Measurements from ENCODE around the gene STMN3.

DNA sequence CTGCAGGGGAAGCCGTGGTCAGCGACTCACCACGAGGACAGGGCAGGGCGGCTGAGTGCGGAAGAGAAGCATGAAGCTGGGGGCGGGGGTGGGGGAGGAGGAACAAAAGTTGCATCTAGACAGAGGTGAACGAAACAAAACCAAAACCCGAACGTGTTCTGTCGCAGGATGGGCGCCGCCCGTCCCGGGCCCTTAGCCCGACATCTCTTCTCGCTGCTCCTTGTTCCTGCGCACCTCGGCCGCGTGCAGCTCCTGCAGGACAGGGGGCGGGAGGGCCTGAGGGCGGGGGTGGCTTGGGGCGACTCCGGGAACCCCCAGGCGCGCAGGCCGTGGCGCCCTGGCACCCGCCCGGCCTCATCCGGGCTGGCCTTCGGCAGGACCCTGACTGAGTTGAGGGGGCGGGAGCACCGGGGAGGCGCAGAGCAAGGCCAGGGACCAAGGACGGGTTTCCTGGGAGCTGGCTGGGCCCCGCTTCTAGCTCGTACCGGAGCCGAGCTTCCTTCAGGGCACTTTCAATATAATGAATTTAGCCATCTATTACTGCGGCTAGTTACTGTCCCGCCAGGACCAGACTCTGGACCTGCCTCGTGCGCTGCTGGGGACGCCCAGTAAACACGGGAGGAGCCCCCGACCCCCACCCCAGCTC lies 12.0 kb downstream of the STMN3 start:
- TF ChIP-seq, protein P1, sequence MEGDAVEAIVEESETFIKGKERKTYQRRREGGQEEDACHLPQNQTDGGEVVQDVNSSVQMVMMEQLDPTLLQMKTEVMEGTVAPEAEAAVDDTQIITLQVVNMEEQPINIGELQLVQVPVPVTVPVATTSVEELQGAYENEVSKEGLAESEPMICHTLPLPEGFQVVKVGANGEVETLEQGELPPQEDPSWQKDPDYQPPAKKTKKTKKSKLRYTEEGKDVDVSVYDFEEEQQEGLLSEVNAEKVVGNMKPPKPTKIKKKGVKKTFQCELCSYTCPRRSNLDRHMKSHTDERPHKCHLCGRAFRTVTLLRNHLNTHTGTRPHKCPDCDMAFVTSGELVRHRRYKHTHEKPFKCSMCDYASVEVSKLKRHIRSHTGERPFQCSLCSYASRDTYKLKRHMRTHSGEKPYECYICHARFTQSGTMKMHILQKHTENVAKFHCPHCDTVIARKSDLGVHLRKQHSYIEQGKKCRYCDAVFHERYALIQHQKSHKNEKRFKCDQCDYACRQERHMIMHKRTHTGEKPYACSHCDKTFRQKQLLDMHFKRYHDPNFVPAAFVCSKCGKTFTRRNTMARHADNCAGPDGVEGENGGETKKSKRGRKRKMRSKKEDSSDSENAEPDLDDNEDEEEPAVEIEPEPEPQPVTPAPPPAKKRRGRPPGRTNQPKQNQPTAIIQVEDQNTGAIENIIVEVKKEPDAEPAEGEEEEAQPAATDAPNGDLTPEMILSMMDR (IDR thresholded peaks at IDR 0.05) = no peak
- no peak for TF ChIP-seq POLR2A (IDR thresholded peaks at IDR 0.05)

All from lower leg skin (tissue), 3 donors.